HL-60/S4 treated with phorbol 12-myristate 13-acetate at 8.2 ng/mL for 4 days and 3 days (cell line): Measurements from ENCODE around the gene LDB2.

ENCODE experiments used
- in situ Hi-C: fragments of 300-500 bp; cut with MboI; formaldehyde crosslinking; loops from 2 replicates; pipeline ENCODE4 v1.15.0; 2022; ENCODE audit warnings: low sequenced_read_pairs

LDB2 gene

DNA sequence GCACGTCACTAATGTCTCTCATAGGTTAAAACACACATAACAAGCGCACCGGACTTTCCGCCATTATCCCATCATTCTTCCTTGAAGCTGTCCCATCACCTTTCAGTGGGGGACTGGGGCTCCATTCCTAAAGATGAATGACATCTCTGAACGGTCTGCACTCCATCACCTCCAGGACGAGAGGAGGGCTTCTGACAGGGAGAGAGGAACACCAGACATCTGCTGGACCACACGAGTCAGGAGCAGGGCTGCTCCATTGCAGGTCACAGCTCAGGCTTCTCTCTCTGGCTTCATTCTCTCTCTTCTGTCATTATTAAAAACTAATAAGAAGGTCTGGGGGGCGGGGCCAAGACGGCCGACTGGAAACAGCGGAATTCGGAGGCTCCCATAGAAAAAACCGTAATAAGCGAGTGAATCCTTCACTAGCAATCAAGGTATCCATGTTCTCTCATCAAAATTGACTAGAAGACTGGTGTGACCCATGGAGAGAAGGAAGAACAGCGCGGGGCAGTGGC lies 289.8 kb downstream of the LDB2 start:
- in situ Hi-C loops: no loop called here

DNA sequence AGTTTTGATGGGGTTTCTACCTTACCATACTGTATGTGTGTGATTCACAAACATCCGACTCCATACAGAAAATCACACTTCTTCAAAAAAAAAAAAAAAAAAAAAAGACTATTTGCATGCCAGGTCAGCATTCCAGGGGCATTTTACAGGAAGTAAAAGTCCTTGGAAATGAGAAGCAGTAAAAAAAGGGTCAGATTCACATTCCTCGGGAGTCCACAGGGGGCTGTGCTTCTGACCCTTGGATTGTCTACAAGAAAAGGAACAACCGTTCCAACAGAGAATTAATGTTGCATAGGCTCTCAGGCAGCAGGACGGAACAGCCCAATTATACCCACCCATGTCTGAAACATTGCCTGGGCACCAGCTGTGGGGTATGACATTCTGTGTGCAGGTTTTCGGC lies 290.3 kb downstream of the LDB2 start:
- in situ Hi-C loops: no loop called here

DNA sequence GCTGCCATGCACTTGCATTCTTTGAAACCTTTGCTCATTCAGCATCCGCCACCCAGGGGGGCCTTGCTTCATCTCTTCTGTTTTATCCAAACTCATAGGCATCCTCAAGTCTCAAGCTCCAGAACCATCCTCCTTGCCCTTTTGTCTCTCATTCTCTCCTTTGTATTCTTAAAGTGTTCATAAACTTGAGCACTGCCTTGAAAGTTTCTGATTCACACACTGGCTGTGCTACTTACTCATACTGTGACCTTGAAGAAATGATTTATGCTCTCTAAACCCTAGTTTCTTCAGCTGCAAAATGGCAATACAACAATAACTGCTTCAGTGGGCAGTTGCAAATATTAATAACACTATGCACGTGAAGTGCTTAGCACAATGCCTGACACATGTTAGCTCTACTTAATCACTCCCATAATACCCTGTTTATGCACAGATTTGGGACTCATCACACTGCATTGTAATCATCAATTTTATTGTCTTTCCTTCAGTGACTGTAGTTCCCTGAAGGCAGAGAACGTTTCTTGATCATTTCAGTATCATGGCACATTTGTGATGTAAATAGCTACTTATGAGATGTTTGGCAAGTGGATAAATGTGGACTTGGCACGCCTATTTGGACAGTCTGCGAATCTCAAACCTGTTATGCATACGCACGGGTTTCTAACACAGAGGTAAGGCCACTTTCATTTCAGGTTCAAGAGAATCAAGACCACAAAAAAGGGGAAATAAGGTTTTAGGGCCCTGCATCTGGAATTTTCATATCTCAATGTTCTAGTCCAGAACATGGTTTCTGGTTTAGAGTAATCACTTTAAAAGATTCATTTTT lies 291.0 kb downstream of the LDB2 start:
- in situ Hi-C loops: no loop called here

DNA sequence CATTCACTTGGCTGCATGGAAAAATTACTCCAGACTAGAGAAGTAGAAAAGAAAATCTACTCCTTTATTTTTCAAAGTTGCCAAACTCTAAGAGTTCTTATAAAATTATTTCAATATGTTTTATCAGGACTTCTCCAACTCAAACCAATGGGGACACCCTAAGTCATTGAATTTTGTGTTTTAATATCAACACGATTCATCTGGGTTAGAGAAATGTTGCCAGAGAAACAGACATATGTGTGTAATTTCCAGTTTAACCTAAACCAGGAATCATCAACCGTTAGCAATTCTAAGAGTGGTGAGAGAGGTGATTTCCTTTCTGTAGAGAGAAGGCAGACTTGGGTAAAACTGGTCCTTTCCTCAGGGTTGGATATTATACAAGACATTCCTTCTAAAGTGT lies 291.8 kb downstream of the LDB2 start:
- in situ Hi-C loops: no loop called here

GRCh38 chr4:16603178-16603577 lies 295.3 kb downstream of the LDB2 start:
- in situ Hi-C loops: no loop called here

DNA sequence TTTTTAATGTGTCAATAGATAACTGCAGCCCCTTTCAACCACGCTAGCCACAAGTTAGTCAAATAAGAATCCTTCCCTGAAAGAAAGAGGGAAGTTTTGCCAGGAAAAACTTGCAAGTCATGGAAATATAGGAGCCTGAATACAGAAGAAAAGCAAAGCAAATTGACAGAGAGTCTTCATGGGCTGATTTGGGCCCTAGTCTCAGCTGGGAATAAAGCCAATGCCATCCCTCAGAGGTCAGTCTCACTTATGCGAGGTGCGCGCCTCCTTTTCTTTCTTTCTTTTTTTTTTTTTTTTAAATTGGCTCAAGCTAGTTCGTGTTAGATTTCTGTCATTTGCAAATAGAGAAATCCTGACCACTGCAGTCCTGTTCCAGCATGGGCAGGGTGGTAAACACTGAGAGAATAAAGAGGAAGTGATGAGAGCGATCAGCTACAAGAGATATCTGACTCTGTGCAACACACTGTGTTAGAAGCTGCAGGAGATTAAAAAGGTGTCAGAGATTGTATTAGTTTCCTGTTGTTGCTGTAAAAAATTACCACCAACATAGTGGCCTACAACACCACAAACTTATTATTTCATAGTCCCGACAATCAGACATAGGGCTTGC lies 299.7 kb downstream of the LDB2 start:
- in situ Hi-C loops: no loop called here

DNA sequence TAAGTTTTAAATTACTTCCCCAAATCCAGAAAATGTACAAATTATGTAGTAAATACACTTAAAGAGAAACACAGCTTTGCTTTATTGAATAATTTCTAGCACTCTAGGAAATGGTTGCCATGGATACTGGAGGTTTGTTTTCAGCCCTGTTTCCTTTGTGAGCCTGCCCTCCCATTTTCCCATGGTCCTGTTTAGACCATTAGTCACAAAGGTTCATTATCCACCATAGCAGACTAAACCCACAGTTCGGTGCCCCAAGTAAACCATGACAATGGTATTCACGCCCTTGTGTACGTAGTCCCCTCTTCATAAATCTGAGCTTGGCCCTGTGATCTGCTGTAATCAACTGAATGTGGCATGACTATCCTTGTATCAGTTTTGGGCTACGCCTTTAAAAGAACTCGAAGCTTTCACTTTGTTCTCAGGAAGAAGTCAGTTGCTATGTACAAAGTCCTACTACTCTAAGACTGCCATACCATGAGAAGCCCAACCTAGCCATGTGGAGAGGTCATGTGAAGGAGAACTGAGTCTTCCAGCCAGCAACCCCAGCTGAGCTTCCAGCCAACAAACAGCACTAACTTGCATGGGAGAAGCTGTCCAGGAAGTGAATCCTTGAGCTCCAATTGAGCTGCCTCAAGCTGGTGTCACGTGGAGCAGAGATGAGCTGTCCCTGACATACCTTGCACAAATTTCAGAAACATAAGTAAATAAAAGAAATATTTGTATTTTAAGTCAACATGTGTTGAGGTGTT lies 300.4 kb downstream of the LDB2 start:
- in situ Hi-C loops: no loop called here

GRCh38 chr4:16597443-16597842 lies 301.0 kb downstream of the LDB2 start:
- in situ Hi-C loops: no loop called here

DNA sequence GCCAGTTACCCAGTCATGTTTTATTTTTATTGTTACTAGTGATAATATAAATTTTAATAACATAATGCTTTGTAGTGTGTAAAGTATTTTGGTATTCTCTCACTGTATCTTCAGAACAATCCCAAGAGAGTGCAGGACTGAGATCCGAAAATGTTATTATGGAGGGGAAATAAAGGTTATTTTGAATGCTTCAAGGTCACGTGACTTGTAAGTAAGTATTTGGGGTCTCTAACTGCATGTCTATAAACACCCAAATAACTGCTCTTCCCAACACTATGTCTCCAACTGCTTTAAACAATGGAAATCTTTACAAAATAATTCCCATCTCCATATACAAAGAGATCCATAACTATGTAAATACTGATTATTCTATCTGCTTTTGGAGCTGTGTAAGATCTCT lies 302.2 kb downstream of the LDB2 start:
- in situ Hi-C loops: no loop called here

DNA sequence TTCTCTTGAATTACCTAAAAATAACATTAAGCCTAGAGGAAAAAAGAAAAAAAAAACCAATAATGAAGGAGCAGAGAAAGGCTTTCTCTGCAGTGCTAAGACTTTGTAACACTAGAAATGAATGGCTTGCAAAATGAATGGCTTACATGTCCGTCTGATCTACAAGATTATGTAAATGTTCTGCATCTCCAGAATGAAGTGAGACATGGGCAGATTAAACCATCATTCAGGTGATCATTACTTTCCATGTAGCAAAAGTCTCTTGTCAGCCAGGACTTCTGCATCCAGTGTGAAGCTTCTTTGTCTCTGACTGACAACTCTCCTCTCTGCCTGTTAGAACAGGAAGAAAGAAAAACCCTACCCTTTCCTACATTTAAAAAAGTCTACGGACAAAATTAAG lies 304.3 kb downstream of the LDB2 start:
- in situ Hi-C loops: no loop called here

- in situ Hi-C loops: no loop called here
Observed at GRCh38 chr4:16593386-16593785, 305.1 kb downstream of the LDB2 start.

DNA sequence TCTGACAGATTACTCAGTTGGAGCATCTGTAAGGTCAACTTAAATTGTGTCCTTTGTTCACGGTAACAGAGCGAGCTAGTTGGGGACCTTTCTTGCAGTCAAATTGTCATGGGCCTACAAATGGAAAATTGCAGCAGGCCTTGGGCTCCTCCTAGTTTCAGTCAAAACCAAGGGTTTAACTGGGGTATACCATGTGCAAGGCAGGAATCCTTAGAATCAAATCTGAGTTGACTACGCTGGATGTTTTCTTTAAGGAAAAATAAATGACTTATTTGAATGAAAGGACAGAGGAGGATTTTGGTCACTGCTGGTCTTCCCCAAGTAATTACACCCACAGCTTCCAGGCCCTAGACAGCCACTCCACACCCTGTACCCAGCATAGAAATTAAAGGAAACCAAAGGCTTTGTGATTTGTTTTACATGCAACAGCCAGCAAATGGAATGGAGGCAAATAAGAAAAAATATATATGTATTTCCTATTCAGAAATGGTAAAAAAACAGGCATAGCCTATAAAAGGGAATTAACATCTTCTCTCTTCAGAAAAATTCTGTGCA lies 307.1 kb downstream of the LDB2 start:
- in situ Hi-C loops: no loop called here

DNA sequence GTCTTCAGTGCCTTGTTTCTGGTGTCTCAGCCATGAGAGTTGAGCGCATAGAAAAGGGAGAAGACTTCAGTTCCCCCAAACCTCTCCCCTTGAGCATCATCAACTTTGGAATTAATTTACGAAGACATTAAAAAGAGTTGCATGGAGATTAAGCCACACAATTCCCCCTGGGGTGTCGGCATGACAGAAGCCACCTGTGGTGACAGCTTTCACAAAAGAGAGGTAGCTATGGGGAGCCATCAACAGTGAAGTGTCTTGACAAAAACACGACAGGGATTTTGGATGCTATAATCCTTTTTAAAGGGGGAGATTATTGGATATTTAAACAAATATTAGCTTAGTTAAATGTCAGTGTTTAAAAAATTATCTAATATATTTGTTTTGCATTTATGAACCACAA lies 307.6 kb downstream of the LDB2 start:
- in situ Hi-C loops: no loop called here

GRCh38 chr4:16588651-16589050 lies 309.8 kb downstream of the LDB2 start:
- in situ Hi-C loops: no loop called here

GRCh38 chr4:16588149-16588548 lies 310.3 kb downstream of the LDB2 start:
- in situ Hi-C loops: no loop called here

GRCh38 chr4:16585053-16585452 lies 313.4 kb downstream of the LDB2 start:
- in situ Hi-C loops: no loop called here

- in situ Hi-C loops: no loop called here
Observed at GRCh38 chr4:16583764-16584163, 314.7 kb downstream of the LDB2 start.

DNA sequence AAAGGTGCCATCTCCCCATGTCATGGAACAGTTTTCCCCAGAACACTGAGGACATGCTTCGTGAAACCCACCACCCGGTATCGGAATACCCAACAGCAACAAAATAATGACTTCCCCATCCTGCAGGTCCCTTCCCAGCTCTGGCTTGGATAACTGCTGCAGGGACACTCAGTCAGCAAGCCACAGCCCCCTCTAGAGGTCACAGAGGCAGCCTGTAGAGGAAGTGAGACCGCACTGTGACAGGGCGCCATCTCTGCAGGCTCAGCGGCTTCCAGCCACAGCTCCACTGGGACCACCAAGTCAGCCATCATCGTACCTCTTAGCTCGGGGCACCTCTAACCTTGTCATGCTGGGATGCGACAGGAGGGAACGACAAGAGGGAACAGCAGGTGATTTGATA lies 315.9 kb downstream of the LDB2 start:
- in situ Hi-C loops: no loop called here

DNA sequence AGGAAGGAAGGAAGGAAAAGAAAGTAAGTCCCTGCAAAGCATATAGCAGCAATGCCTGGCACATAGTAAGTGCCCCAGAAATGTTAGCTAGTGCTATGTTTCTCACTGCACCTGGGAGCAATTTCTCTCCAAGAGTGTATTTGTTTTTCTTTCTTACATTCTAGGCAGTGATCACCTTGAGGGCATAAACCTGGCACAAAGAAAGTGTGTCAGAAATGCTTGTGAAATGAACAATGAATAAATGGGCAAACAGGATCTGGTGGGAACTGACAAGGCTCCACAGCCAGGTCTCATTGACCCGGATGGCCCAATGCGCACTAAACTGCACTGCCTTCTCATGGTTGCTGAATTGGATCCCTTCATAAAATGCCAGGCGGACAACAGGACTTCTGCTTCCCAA lies 316.4 kb downstream of the LDB2 start:
- in situ Hi-C loops: no loop called here

- in situ Hi-C loops: no loop called here
Observed at GRCh38 chr4:16581117-16581516, 317.3 kb downstream of the LDB2 start.

DNA sequence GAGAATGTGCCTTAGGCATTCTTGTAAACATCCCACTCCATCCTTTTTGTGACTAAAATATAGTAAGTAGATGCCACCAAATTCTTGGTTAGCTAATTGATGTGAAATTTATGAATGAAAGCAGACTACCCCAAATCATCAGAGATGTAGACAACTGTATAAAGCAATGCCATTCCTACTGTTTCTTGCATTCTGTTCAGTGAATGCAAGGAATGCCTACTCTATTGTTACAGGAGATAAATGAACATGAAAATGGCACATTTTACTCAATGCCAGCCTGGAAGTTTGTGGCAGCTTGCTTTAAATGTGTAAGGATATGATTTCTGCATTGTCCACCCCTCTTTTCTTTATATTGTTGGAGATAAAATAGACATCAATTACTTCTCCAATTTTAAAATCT lies 317.9 kb downstream of the LDB2 start:
- in situ Hi-C loops: no loop called here
